ENCODE data around the gene PODXL. TPM values are rescaled to one million over a fixed set of nuclear protein-coding genes. Genes with fewer than 3 reads are reported as not detected.

PODXL gene
- total RNA-seq = under 1 TPM; 0.70 to 0.88 TPM

GRCh38 chr7:131556053-131556908 lies at the start of gene PODXL:
TSS of gene PODXL (minus strand) at chr7:131556628. CDS start at chr7:131556359, 269 bp downstream.
- H3K36me3 Mint-ChIP-seq = no peaks in the 10 kb centered on the region

GRCh38 chr7:131605280-131605878 lies 49.0 kb upstream of the PODXL start:
- Mint-ChIP-seq H3K27ac (no peak overlapping the region), H3K4me1 (no peaks in the 10 kb centered on the region), H3K27me3 (peaks cover 11% of the 10 kb centered on the region), H3K4me3 (no peak overlapping the region), H3K9me3 (no peaks in the 10 kb centered on the region), H3K36me3 (no peaks in the 10 kb centered on the region)
- DNase-seq = no peak

More at GRCh38 chr7:131556053-131556908, at the start of gene PODXL:
- H3K27ac Mint-ChIP-seq = no peak within 1 kb of the TSS
- peaks cover 3% of the 10 kb centered on the region for H3K4me1 Mint-ChIP-seq
- H3K4me3 Mint-ChIP-seq = peak within 1 kb of the TSS; percentile 64
- peaks cover 69% of the 10 kb centered on the region for H3K27me3 Mint-ChIP-seq
- peak; percentile 64 for DNase-seq
- H3K9me3 Mint-ChIP-seq = no peaks in the 10 kb centered on the region

DNA sequence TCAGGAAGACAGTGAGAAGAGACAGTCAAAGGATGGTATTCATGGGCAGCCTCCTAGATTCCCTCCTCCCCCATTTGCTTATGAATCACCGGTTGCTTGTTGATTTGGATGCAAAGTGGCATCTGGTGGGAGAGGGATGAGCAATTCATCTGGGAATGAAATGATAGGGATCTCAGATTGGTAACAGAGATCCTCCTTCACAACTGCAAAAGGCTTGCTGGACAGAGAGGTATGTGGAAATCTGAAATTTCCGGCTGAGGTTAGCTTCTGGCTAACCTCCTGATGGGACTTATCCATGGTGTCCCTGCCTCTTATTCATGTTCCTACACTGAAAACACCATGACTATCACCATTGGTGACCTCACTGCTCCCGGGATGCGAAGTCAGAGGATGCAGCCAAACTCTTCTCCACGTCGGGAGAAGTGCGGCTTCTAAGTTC lies 48.4 kb upstream of the PODXL start:
- Mint-ChIP-seq H3K9me3 (no peaks in the 10 kb centered on the region), H3K27ac (no peak overlapping the region), H3K36me3 (no peaks in the 10 kb centered on the region), H3K4me3 (no peak overlapping the region), H3K27me3 (peaks cover 11% of the 10 kb centered on the region), H3K4me1 (no peaks in the 10 kb centered on the region)
- no peak for DNase-seq

DNA sequence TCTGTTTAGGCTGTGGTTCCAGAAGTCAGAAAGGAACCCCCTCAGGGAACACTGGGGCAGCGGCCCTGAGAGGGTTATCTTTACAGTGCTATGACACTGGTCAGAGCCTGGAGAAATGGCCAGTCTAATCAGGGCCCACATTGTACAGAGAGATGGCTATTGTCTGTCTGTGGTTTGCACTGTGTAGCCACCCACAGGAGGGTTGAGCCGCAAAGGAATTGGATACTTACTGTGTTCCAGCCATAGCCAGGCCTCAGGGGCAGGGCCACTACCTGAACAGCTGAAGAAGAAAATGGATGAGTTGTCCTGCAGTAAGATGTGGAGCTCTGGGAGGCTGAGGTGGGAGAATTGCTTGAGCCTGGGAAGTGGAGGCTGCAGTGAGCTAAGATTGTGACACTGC lies 47.5 kb upstream of the PODXL start:
- no peak overlapping the region for H3K27ac Mint-ChIP-seq

DNA sequence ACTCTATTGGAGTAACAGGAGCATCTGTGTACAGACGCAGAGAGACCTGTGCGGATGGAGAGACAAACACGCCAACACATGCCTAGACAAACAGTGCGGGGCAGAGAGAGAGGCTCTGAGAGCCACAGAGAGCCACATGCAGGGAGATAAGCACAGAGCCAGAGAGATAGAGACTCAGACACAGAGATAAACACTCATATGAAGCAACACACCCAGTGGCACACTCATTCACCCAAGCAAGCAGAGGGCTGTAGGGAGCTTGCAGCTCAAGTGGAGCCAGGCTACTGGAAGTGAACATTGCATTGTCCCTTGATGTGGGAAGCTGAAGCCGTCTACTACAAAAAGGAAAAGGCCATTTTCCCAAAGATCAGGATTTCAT lies 46.6 kb upstream of the PODXL start:
- Mint-ChIP-seq H3K36me3 (no peaks in the 10 kb centered on the region), H3K27ac (no peak overlapping the region), H3K4me1 (no peaks in the 10 kb centered on the region), H3K9me3 (no peaks in the 10 kb centered on the region), H3K4me3 (no peak overlapping the region), H3K27me3 (peaks cover 11% of the 10 kb centered on the region)
- no peak for DNase-seq

More for the DNA sequence above, 47.5 kb upstream of the PODXL start:
- Mint-ChIP-seq H3K36me3 (no peaks in the 10 kb centered on the region), H3K27me3 (peaks cover 11% of the 10 kb centered on the region), H3K4me1 (no peaks in the 10 kb centered on the region), H3K9me3 (no peaks in the 10 kb centered on the region), H3K4me3 (no peak overlapping the region)
- DNase-seq = no peak

DNA sequence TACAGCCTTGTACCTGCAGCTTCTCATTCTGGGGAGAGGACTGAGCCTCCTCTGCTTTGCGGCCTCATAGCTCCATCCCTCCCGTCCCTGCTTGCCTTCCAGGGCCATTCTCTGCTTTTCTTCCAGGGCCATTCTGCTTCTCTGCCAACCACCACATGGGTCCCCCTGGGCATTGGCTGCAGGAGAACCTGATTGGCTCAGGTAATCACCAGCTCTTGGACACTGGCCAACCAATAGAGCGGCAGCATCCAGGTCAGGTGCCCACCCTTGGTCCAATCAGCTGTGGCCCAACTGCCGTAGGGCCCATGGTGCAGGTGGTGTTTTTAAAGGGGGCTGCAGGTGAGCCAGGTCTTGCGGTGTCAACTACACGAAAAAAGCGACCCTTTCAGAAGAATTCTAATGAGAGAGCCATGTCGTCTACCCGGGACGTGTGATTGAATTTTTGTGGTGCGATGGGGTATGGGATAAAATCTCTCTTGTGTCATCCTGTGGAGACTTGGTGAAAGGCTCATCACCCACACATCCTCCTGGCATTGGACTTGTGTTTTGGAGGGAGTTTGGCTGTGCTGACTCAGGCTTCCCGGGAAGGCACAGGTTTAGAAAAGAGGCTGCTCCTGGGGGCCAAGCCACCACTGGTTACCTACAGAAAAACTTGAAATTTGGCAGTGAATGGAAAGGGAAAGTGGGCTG lies 46.0 kb upstream of the PODXL start:
- no peak overlapping the region for H3K27ac Mint-ChIP-seq
- no peaks in the 10 kb centered on the region for H3K9me3 Mint-ChIP-seq
- no peak overlapping the region for H3K4me3 Mint-ChIP-seq
- peaks cover 9% of the 10 kb centered on the region for H3K27me3 Mint-ChIP-seq
- no peaks in the 10 kb centered on the region for H3K4me1 Mint-ChIP-seq
- no peak for DNase-seq
- H3K36me3 Mint-ChIP-seq = no peaks in the 10 kb centered on the region

GRCh38 chr7:131600085-131600881 lies 43.9 kb upstream of the PODXL start:
- H3K27ac Mint-ChIP-seq = no peak overlapping the region
- no peaks in the 10 kb centered on the region for H3K36me3 Mint-ChIP-seq
- no peaks in the 10 kb centered on the region for H3K9me3 Mint-ChIP-seq
- peaks cover 6% of the 10 kb centered on the region for H3K27me3 Mint-ChIP-seq
- H3K4me1 Mint-ChIP-seq = no peaks in the 10 kb centered on the region
- DNase-seq = no peak
- H3K4me3 Mint-ChIP-seq = no peak overlapping the region

DNA sequence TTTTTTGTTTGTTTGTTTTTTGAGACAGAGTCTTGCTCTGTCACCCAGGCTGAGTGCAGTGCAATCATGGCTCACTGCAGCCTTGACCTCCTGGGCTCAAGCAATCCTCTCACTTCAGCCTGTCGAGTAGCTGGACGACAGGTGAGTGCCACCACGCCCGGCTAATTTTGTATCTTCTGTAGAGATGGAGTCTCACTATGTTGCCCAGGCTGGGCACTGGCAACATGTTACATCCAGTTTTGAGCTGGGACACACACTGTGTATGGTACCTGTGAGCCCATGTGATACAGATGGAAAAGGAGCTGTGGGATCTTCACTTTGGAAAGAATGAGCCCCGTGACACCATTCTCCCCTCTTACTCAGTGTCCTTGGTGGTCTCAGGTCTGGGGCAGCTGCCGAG lies 40.4 kb upstream of the PODXL start:
- Mint-ChIP-seq H3K27ac (no peak overlapping the region), H3K4me3 (no peak overlapping the region), H3K4me1 (no peaks in the 10 kb centered on the region), H3K9me3 (no peaks in the 10 kb centered on the region), H3K36me3 (no peaks in the 10 kb centered on the region), H3K27me3 (peaks cover 3% of the 10 kb centered on the region)
- DNase-seq = no peak

- Mint-ChIP-seq H3K4me3 (no peak overlapping the region), H3K27me3 (no peaks in the 10 kb centered on the region), H3K36me3 (no peaks in the 10 kb centered on the region), H3K4me1 (no peaks in the 10 kb centered on the region), H3K27ac (no peak overlapping the region), H3K9me3 (no peaks in the 10 kb centered on the region)
- DNase-seq = no peak
Observed at GRCh38 chr7:131595699-131596098, 39.3 kb upstream of the PODXL start.

DNA sequence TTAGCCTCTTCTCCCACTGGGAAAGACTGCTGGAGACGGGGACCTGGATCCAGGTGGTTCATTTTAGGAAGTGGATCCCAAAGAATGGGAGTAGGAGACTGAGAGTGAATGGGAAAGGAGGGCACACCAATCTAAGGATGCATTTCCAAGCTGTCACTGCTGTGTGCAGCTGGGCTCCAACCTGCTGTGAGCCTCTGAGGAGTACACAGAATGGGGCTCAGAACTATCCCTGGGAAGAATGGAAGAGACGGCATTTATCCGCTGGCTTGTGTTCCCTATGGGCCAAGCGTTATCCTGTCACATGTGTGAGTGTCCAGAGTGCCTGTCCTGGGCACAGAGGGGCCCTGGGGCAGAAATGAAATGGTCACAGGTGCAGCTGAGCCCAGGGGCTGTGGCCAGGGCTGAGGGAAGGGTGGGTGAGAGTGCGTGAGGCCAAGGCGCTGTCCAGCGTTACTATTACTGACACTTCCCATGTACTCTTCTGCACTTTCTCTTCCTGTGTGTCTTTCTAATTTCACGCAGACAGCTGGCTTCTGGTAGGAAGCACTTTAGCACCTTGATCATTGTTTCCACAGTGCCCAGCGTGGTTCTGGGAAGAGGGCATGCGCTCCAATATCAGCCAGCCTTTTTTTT lies 35.4 kb upstream of the PODXL start:
- Mint-ChIP-seq H3K4me1 (no peaks in the 10 kb centered on the region), H3K4me3 (no peak overlapping the region), H3K27me3 (no peaks in the 10 kb centered on the region), H3K27ac (no peak overlapping the region), H3K9me3 (no peaks in the 10 kb centered on the region), H3K36me3 (no peaks in the 10 kb centered on the region)
- DNase-seq = no peak

DNA sequence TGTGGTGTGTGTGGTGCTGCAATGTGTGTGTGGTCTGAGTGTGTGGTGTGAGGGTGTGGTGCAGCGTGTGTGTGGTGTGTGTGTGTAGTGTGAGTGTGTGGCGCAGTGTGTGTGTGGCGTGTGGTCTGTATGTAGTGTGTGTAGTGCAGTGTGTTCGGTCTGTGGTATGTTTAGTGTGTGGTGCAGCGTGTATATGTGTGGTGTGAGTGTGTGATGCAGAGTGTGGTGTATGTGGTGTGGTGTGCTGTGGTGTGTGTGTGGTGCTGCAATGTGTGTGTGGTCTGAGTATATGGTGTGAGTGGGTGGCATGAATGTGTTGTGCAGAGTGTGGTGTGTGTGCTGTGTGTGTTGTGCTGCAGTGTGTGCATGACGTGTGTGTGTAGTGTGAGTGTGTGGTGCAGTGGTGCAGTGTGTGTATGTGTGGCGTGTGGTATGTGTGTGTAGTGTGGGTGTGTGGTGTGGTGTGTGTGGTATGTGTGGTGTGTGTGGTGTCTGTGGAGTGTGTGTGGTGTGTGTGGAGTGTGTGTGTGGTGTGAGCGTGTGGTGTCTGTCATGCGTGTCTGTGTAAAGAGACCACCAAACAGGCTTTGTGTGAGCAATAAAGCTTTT lies 31.0 kb upstream of the PODXL start:
- no peaks in the 10 kb centered on the region for H3K27me3 Mint-ChIP-seq
- H3K36me3 Mint-ChIP-seq = no peaks in the 10 kb centered on the region
- no peak overlapping the region for H3K4me3 Mint-ChIP-seq
- no peak for DNase-seq
- H3K27ac Mint-ChIP-seq = no peak overlapping the region
- no peaks in the 10 kb centered on the region for H3K9me3 Mint-ChIP-seq
- no peaks in the 10 kb centered on the region for H3K4me1 Mint-ChIP-seq

DNA sequence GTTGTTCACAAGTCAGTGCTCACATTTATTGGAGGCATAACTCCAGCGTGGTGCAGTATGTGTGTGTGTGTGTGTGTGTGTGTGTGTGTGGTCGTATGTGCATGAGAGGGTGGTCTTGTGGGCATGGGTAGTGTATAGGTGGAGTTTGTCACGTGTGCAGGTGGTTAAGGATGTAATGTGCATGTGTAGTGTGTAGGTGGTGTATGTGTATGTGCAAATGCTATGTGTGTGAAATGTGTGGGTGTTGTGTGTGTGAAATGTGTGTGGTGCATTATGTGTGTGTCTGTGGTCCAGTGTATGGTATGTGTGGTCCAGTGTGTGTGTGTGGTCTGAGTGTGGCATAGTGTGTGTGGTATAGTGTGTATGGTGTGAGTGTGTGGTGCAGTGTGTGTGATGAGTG lies 30.3 kb upstream of the PODXL start:
- Mint-ChIP-seq H3K9me3 (no peaks in the 10 kb centered on the region), H3K36me3 (no peaks in the 10 kb centered on the region), H3K27me3 (no peaks in the 10 kb centered on the region), H3K4me1 (no peaks in the 10 kb centered on the region), H3K4me3 (no peak overlapping the region), H3K27ac (no peak overlapping the region)
- DNase-seq = no peak

DNA sequence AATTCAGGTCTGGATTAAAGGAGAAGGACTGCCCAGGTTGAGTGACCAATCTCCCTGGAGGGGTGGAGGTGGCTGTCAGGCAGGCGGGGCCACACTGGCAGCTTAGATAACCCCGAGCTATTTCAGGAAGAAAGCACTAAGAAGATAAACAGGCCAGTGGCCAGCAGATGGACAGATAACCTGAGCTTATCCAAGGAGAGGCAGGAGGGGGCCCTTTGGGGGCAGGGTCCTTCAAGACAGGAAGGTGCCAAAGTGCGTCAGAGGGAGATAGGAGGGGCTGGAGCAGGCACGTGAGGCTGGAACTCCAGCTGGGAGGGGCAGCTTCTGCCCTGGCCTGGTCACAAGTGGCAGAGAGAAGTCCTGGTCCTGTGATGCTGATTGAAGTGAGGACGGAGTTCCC lies 29.8 kb upstream of the PODXL start:
- H3K36me3 Mint-ChIP-seq = no peaks in the 10 kb centered on the region
- no peaks in the 10 kb centered on the region for H3K9me3 Mint-ChIP-seq
- no peak for DNase-seq
- H3K4me1 Mint-ChIP-seq = no peaks in the 10 kb centered on the region
- H3K27ac Mint-ChIP-seq = no peak overlapping the region
- H3K4me3 Mint-ChIP-seq = no peak overlapping the region
- H3K27me3 Mint-ChIP-seq = no peaks in the 10 kb centered on the region

DNA sequence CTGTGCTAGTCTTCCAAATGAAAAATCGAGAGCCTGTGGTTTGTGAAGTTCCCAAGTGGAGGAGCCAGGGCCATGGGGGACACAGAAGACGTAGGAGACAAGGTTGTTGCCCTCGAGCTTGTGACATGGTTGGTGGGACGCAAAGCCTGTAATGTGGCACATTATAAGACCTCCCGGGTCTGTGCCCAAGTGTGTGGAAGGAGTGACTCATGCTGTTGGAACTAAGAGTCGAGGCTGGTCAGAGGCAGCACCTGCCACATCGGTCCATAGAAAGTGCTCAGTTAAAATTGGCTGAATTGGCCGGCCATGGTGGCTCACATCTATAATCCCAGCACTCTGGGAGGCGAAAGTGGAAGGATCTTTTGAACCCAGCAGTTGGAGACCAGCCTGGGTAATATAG lies 27.0 kb upstream of the PODXL start:
- Mint-ChIP-seq H3K27ac (no peak overlapping the region), H3K36me3 (no peaks in the 10 kb centered on the region), H3K4me3 (no peak overlapping the region), H3K27me3 (peaks cover 3% of the 10 kb centered on the region), H3K4me1 (no peaks in the 10 kb centered on the region), H3K9me3 (no peaks in the 10 kb centered on the region)
- no peak for DNase-seq
